DND-41 (cell line): Measurements from ENCODE around the gene FZD8.

ENCODE experiments used
- EZH2 ChIP-seq: IDR thresholded peaks from 3 replicates; pipeline ENCODE4 v1.6.1; 2012; ENCODE audit warnings: borderline replicate concordance, low read depth, mild to moderate bottlenecking, moderate library complexity, low read length, inconsistent platforms; ENCODE audit not compliant: severe bottlenecking
- TF ChIP-seq, protein P1 (sequence below): IDR thresholded peaks from 2 replicates; pipeline ENCODE4 v1.5.1; 2012; ENCODE audit warnings: borderline replicate concordance, low read length, moderate library complexity, mild to moderate bottlenecking; ENCODE audit not compliant: poor library complexity, severe bottlenecking; ENCODE audit errors: extremely low read depth

GRCh38 chr10:35643151-35644049, 1.3 kb upstream of the FZD8 start:
- TF ChIP-seq, protein P1, sequence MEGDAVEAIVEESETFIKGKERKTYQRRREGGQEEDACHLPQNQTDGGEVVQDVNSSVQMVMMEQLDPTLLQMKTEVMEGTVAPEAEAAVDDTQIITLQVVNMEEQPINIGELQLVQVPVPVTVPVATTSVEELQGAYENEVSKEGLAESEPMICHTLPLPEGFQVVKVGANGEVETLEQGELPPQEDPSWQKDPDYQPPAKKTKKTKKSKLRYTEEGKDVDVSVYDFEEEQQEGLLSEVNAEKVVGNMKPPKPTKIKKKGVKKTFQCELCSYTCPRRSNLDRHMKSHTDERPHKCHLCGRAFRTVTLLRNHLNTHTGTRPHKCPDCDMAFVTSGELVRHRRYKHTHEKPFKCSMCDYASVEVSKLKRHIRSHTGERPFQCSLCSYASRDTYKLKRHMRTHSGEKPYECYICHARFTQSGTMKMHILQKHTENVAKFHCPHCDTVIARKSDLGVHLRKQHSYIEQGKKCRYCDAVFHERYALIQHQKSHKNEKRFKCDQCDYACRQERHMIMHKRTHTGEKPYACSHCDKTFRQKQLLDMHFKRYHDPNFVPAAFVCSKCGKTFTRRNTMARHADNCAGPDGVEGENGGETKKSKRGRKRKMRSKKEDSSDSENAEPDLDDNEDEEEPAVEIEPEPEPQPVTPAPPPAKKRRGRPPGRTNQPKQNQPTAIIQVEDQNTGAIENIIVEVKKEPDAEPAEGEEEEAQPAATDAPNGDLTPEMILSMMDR, result no peak
- TF ChIP-seq EZH2, result no peak
